T-helper 2 cell (primary cell): ENCODE results near the gene MAMDC2.
A peak's percentile ranks its signal among the peaks of the same experiment; 100 is the strongest.

Source experiments
- DNase-seq, 5 experiments: peaks; one replicate each; pipeline versions ENCODE4 v3.0.0 to v3.0.0-alpha.2; 2012 to 2022

MAMDC2 gene

DNA sequence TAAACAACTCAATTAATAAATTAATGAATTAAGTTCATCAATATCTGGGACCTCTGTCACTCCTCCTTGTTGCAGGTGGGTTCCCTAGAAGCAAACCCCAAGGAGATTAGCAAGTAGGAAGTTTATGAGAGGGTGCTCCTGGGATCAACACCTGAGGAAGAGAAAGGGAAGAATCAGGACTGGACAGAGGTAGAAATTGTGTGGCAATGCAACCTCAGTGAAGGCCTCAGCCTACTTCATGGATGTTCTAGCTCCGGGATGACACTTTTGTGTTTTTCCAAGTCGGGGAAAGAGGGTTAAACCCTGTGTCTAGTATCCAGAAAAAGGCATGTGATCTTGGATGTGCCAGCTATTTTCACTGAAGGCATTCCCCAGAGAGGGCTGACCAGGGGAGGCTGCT, 23.2 kb downstream of the MAMDC2 start:
- DNase-seq: no peak

DNA sequence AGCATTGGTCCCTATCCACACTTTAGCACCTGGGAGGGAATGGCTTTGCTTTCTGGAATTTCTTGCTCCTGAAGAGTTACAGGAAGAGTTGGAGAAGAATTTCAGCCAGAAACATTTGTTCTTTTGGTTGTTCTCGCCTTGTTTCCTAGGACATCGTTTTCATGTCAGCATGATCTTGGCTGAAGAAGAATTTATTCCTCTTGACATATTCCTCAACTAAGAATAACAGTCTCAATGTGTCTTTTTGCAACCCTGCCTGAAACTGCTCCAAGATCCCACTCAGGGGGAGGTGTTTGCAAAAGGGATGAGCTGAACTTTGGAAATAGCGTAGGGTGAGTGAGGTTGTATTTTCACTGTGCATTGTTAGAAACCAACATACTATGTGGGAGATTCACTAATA, 26.1 kb downstream of the MAMDC2 start:
- DNase-seq: no peak

DNA sequence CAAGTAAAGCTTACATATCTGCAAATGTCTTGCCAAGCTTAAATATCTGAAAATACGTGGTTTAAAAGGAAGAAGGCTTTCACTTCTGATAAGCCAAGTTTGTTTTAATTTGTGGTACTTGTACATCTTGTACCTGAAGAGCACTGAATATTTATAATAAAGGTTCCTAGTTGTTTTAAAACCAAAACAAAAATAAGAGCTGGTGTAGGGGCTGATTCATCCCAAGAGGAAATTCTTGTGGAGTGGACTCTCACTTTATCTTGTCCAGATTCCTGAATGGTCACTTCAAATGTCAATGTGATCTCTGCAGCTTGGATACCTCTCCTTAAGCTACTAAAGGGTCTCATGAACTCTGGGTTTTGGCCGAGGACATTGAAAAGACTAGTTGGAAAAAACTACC, 29.5 kb downstream of the MAMDC2 start:
- DNase-seq: no peak

DNA sequence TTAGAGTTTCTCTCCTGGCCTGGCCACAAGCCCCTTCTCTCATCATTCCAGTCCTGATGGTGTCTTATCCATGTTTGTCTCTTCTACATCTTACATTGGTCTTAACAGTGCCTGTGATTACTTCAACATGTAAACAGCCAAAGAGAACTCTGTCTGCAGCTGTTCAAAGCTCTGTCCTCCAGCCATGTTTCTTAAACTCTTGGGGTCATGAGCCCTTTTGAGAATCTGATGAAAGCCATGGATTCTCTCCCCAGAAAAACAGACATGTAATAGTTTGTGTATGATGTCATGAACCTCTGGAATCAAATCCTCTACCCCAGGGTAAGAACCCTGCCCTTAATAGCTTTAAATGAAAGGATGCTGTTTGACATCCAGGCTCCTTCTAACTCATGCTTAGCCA, 30.1 kb downstream of the MAMDC2 start:
- no peak for DNase-seq

DNA sequence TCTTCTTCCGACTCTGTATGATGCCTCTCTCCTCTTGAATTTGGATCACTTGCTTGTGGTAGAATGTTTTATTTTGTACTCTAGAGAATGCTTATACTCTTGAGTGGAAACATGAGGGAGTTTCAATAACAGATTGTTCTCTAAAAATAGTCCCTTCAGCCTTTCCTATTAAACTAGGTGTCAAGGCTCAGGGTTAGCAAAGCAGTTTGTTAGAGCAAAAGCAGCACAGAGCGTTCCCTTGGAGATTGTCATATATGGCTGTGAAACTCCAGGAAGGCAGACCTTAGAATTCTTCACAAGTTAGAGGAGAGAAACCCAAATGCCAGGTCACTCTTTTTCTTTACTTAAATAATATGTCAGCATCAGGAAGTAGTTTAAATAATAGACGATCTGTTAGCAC, 33.0 kb downstream of the MAMDC2 start:
- no peak for DNase-seq

DNA sequence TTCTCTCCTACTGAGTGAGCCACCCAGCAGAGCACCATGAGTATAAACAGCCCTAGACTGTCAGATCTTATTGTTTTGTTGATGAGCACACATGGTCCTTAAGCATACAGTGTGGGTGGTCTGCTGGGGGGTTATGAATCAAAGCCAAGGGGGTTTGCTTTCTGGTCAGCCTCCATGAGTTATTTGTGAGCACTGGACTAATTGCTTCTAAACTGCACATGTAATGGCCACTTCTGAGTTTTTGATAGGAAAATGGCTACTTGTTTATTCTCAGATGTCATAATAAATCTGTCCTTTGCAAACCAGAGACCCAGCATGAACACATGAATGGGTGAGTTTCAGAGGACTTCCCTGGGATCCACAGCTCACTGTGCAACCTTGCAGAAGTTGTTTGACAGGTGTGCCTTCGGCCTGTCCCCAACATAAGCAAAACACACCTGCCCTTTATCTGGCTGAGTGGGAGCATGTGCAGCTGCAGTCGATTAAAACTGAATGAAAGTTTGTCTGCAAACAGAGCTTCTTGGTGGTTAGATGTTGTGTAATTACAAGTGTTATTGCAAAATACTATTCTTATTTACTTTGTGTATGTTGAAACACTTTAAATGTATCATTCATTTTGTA, 35.9 kb downstream of the MAMDC2 start:
- DNase-seq: no peak

DNA sequence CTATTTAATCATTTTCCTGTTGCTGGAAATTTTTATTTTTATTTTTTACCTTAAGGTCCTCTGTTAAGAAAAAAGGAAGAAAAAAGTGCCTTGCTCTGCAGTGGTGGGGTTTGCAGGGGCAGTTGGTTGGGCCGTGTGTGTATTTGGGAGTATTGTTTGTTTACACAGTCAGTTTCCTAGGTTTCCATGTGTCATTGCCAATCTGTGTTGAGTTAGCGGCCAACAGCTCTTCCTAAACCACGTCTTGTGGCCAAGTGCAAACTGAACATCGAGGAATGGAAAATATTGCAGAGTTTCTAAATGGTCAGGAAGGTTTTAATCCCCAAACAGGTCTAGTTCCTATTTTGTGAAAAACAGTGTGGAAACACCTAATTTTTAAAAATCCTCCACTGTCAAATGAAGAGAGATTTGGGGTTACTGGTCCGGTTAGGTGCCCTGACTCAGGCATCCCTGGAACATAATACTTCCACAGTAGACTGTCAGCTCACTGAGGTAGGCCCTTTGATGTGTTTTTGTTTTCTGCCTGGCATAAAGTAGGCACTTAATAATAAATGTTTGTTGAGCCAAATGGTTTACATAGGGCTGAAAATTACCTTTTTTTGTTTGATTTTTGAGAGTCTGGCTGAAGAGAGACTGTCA, 37.0 kb downstream of the MAMDC2 start:
- DNase-seq: no peak

DNA sequence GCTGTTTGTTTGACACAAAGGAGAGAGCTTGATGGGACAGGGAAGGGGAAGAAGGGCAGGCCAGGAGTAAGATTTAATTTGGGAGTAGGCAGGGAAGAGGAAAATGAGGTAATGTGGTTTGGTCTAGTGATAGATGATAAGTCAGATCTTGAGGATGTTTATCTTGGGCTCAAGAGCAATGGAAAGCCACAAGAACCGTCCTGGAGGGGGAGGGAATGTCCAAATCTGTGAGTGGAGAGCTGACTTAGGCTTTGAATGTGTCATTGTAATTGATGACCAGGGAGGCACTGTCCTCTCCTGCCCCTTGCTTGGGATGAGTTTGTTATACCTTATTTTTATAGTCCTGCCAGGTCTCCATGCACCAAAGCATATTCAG, 37.5 kb downstream of the MAMDC2 start:
- DNase-seq: no peak

DNA sequence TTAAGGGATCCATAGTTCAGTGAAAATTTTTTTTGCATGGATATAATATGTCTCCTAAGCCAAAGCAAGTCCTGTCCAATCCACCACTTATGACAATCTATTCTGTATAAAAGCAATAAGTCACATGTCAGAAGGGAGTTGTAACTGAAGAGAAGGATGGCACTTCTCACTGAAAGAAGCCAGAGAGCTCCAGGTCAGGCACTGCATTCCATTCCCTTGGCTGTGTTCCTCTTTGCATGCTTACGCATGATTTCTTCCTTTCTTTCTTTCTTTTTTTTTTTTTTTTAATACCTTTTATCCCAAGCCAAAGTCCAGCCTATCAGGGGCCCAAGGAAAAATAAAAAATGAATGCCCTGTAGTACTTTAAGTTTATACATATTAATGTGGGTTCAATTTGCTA, 39.8 kb downstream of the MAMDC2 start:
- no peak for DNase-seq

DNA sequence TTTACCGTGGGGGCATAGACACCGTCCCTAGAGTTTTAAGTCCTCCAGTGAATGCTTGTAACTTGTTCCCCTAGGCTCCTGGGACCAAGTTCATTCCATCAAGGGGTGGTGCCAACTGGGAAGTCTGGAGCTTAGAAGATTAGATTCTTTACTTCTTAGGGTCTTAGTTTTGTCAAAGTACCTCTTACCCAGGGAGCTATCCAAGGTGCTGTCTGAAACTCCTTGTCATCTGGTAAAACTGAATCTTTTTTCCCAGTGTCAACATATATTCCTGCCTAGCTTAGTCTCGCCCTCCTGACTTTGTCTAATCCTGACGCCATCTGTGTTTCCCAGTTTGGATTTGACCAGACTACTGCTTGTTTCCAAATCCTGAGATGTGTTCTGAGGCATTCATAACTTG, 41.6 kb downstream of the MAMDC2 start:
- no peak for DNase-seq

DNA sequence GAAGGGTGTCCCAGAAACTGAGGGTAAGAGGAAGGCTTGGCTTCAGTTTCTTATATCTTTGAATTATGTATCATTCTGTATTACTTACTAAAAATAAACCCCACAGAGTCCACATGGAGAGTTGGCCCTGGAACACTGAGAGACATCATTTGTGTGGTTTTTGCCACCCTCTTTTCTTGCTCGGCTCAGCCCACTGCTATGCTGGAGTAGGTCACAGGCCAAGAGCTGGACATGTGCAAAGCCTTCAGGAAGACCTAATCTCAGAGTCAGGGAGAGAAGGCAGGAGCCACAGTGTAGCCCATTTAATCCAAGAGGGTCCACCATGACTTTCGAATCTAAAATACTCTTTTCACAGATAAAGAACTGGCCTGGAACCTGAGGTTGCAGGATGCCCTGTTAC, 47.5 kb downstream of the MAMDC2 start:
- no peak for DNase-seq

DNA sequence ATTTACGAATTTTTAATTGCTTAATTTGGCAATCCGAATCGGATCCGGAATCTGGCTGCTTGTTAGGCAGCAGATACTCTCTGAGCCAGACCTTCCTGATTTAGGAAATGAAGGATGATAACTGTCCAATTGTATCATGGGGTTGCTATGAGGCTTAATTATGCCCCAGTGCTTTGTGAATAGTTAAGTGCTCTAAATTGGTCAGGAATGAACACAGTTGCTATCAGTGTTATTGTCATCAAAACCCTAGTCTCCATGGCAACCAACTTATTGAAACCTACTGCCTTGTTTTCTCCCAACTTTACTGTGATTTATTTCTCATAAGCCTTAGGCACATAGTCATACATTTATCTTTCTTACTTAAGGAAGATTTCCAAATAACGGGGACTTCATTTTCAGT, 47.9 kb downstream of the MAMDC2 start:
- no peak for DNase-seq

DNA sequence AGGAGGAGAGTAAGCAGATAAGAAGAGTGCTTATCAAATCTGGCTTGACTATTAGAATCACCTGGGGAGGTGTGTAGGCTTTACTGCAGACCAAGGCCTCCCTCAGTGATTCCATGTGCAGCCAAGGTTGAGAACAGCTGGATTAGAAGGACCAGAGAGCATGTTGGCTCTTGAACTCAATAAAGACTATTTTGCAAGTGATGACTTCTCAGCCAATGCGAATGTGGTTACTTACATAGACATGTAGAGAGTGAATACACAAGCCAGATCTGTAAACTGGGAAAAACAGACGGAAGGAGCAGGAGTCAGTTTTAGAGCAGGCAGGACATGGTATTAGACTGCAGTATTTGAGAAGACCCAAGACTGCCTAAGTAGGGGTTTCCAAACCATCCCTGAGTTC, 48.5 kb downstream of the MAMDC2 start:
- DNase-seq: no peak

DNA sequence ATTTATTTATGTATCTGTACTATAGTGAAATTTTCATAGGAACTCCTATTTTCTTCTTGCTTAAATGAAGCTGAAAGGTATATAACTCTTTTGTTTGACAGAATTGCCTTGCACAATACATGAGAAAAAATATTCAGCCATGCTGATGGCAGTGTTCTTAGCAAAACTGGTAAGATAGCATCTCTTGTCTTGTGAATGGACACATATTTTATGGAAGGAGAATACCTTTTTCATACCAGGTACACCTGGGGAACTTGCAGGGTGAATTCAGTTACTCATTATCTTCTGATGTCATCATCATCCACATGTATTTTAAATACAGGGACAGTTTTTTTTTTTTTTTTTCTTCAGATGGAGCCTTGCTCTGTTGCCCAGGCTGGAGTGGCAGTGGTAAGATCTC, 49.4 kb downstream of the MAMDC2 start:
- DNase-seq: no peak

DNA sequence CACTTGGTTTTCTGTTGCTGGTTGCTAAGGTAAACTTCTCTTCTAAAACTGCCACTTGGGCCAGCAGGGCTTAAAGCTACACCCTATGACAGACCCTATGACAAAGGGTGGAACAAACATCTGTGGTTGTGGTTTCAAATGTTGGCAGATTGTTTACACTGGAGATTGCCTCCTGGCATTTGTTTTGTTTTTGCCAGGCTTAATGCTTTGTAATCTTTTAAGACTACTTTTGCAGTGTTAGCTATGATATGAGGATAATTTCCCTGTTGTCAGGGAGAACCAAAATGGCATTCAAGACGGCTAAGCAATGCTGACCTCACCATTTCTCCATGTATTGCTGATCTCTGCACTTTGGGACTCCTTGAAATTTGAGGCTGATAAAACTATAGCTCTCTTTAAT, 50.3 kb downstream of the MAMDC2 start:
- peak in 1 of 5 experiments; percentile 28 for DNase-seq

DNA sequence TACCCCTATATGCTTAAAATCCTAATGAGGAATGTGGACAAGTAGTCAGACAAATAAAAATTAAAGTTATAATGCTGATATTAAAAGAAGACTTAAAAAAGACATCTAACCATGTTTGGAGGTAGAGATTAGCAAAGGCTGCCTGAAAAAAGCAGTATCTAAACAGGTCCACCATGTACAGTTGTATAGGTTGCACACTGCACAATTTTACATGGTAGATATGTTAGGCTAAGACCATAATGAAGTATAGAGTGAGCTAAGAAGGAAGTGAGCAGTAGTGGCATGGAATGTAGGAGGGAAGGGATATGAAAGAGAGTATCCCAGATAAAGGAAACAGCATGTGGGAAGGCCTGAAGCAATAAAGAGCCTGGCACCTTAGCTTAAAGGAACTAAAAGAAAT, 51.1 kb downstream of the MAMDC2 start:
- DNase-seq: no peak

DNA sequence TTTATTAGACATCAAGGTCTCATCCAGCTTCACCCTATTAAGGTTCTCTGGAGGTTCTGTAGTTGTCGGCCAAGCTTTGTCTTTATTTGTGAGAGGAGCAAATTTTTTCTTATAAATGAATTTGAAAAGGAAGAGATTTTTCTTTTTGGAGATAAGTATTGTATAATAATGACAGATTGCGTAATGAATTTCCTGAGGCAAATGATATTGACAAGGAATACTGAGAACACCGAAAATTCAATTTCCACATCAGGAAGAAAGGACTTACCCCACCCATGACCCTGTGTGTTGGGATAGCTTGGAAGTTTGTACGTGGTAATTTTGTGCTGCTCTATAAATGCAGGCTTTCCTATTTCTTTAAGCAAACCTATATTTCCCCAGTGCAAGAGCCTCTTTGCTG, 53.5 kb downstream of the MAMDC2 start:
- no peak for DNase-seq

DNA sequence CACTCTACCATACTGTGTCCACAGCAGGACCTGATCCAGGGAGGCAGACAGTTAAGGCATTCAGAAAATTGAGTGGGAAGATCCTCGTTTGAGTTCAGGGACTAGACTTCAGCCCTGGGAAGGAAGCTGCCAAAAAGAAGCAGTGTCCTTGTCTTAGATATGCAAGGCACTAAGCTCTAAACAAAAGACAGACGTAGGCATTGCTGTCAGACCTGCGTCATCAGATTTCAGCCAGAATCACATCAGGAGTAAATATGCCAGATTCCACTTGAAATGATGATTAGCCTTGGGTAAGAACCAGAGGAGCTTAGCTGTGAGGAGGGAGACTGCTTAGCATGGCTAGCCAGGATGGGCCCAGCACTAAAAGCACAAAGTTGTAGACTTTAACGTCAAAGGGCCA, 56.7 kb downstream of the MAMDC2 start:
- no peak for DNase-seq

DNA sequence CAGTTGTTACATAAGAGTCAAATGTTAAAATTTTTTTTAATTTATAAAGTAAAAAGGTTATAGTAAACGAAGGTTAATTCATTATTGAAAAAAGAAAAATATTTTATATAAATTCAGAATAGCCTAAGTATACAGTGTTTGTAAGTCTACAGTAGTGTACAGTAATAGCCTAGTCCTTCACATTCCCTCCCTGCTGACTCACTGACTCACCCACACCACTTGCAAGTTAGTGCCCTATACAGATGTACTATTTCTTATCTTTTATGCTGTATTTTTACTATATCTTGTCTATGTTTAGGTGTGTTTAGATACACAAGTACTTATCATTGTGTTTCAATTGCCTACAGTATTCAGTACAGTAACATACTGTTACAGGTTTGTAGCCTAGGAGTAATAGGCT, 57.6 kb downstream of the MAMDC2 start:
- DNase-seq: no peak

DNA sequence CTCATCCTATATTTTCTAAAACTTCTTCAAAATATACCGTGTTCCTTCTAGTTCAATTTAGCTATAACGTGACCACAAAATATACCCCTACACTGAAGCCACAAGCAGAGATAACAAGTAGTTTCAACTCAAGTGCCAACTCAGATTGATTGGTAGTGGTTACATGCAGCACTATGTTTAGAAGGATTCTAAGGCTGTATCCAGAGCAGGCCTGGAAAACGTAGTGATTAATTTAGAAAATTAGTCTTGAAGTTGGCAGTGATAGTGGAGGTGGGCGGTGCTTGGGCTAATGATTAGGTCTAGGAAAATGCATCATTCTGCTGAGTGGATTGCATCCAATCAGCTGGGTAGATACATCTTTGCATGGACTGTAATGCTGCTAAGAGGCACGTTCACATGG, 61.5 kb downstream of the MAMDC2 start:
- no peak for DNase-seq

DNA sequence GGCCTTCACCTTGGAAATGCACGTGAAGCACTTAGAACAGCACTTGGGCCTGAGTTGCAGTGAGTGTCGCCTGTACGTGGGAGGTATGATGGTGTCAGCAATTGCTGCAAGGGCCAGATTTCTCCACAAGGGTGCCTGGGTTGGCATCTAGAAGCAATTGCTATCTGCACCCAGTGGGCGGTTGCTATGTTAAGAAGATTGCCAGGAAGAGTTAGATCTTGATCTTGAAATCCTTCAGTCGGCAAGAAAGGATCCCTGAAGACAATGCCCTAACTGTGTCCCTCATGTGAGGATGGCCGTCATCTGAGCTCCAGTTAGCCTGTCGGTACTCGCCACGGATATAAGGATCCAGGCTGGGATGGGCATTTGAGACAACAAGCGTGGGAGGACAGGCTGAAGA, 62.9 kb downstream of the MAMDC2 start:
- no peak for DNase-seq

DNA sequence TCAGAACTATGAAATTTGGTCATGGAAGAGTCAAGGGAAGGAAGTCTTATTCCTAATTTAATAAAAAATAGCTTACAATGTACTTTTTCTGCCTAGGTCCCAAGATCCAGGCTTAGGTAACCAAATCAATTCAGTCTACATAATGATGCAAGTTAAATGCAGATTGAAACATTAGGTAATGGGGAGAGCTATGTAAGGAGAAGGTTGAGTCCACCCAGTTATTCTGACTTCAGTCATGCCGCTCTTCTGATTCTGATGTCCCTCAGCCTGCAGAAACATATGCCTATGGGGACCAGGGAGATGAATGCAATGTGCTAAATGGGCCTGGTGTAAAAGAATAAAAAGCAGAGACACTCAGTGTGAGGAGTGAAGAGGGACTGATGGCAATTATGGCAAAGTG, 63.9 kb downstream of the MAMDC2 start:
- DNase-seq: no peak

DNA sequence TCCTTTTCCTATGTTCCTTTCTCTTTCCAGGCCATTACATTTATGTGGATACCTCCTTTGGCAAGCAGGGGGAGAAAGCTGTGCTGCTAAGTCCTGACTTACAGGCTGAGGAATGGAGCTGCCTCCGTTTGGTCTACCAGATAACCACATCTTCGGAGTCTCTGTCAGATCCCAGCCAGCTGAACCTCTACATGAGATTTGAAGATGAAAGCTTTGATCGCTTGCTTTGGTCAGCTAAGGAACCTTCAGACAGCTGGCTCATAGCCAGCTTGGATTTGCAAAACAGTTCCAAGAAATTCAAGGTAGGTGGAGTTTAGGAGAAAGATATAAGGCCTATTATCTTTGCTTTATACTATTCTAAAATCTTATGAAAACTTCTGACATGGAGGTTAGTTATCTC, 64.5 kb downstream of the MAMDC2 start:
- DNase-seq: no peak

DNA sequence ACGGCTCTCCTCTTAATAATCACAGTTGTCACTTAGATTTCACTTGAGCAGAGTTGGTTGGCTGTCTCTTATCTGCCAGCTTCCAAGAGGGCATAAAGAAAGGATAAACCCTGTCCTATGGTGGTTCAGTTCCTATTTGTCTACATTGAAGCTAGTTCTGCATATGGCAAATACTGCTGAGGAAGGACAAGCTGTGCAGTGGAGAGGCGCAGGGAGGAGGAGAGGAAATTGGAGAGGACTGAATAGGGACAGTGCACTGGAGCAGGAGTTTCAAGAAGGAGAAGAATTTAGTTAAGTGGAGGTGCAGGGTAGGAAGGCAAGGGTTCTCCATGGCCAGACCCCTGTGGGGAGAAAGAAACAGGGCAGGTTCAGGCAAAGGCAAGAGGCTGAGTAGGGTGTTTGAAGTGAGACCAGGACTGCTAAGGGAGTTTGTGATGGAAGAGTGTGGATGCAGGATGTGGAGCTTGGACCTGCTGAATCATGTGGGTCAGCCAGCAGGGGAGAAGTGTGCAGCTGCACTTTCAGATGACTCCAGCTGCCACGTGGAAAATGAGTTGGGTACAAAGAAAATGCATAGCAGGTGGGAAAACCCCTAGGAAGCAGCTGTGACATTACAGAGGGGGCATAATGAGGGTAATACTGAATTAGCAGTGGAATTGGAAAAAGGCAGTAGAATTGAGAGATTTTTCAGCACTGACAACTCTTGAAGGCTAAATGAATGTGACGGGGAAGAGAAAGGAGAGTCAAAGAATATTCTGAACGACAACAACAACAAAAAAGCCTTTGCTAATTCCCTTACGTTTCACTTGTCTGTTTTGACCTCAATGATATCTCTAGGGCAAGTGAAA, 66.8 kb downstream of the MAMDC2 start:
- DNase-seq: no peak
